Neuronal stem cell (in vitro differentiated cells): ENCODE measurements around the gene GDPD3.
A peak's percentile ranks its signal among the peaks of the same experiment; 100 is the strongest.
"Not testable (repeated sequence)": the region's sequence is repeated elsewhere in the genome, so short reads cannot be mapped to it uniquely, and the experiment has no call there.

ENCODE experiments used
- DNase-seq: peaks from one replicate; pipeline ENCODE4 v3.0.0-alpha.2; 2013; ENCODE audit warnings: low spot score
- H2AFZ ChIP-seq: one replicate; pipeline ENCODE4 v1.6.1; 2013; ENCODE audit warnings: mild to moderate bottlenecking, low read length, inconsistent platforms
- H2AK5ac ChIP-seq: 2 replicates; pipeline ENCODE4 v1.6.1; 2013; ENCODE audit warnings: low read depth, mild to moderate bottlenecking, inconsistent platforms, low read length, moderate library complexity, mixed read lengths
- H2BK120ac ChIP-seq: 2 replicates; pipeline ENCODE4 v1.6.1; 2013; ENCODE audit warnings: low read depth, mild to moderate bottlenecking, inconsistent platforms, low read length, moderate library complexity, mixed read lengths
- H2BK12ac ChIP-seq: one replicate; pipeline ENCODE4 v1.6.1; 2013; ENCODE audit warnings: low read length, inconsistent platforms
- H2BK15ac ChIP-seq: 2 replicates; pipeline ENCODE4 v1.6.1; 2013; ENCODE audit warnings: mild to moderate bottlenecking, low read length, inconsistent platforms, mixed read lengths
- H2BK5ac ChIP-seq: one replicate; pipeline ENCODE4 v1.6.1; 2013; ENCODE audit warnings: inconsistent platforms, mild to moderate bottlenecking, low read length, moderate library complexity
- H3K14ac ChIP-seq: one replicate; pipeline ENCODE4 v1.6.1; 2013; ENCODE audit warnings: low read length, inconsistent platforms
- H3K18ac ChIP-seq: 2 replicates; pipeline ENCODE4 v1.6.1; 2013; ENCODE audit warnings: low read length, inconsistent platforms
- H3K23ac ChIP-seq: 2 replicates; pipeline ENCODE4 v1.6.1; 2013; ENCODE audit warnings: low read depth, mild to moderate bottlenecking, mixed read lengths, low read length, inconsistent platforms; ENCODE audit not compliant: poor library complexity
- H3K27ac ChIP-seq: replicated peaks from 3 replicates; pipeline ENCODE4 v1.5.1; 2013; ENCODE audit warnings: low read length, inconsistent platforms
- H3K27me3 ChIP-seq, 3 experiments: 2 replicates each; pipeline ENCODE4 v1.6.1; 2013; ENCODE audit warnings: low read length in 3 of 3, mild to moderate bottlenecking in 2 of 3, inconsistent platforms in 1 of 3, low read depth in 1 of 3, mixed read lengths in 1 of 3, moderate library complexity in 1 of 3; ENCODE audit not compliant: control insufficient read depth in 3 of 3, insufficient read depth in 3 of 3
- H3K36me3 ChIP-seq, 2 donors: replicated peaks in 1 of 2; 2 replicates each; pipeline ENCODE4 v1.6.1; 2013; ENCODE audit warnings: low read length in 2 of 2; ENCODE audit not compliant: control insufficient read depth in 2 of 2, insufficient read depth in 2 of 2
- H3K4ac ChIP-seq: 2 replicates; pipeline ENCODE4 v1.6.1; 2013; ENCODE audit warnings: inconsistent platforms, mild to moderate bottlenecking, low read length, moderate library complexity
- H3K4me1 ChIP-seq, 2 donors: 1 replicate in 1 of 2; 2 replicates in 1 of 2; pipeline ENCODE4 v1.6.1; 2013; ENCODE audit warnings: low read length in 2 of 2, low read depth in 1 of 2; ENCODE audit not compliant: control insufficient read depth in 2 of 2, insufficient read depth in 1 of 2
- H3K4me2 ChIP-seq: one replicate; pipeline ENCODE4 v1.6.1; 2013; ENCODE audit warnings: mild to moderate bottlenecking, low read length, inconsistent platforms; ENCODE audit not compliant: insufficient read depth, poor library complexity, severe bottlenecking
- H3K4me3 ChIP-seq, 2 donors: 2 replicates each; pipeline ENCODE4 v1.5.1; 2013; ENCODE audit warnings: low read length in 2 of 2, mild to moderate bottlenecking in 2 of 2, inconsistent platforms in 1 of 2, moderate library complexity in 1 of 2
- H3K79me1 ChIP-seq: one replicate; pipeline ENCODE4 v1.6.1; 2013; ENCODE audit warnings: low read depth, mild to moderate bottlenecking, inconsistent platforms, low read length, moderate library complexity
- H3K9ac ChIP-seq: one replicate; pipeline ENCODE4 v1.6.1; 2013; ENCODE audit warnings: mild to moderate bottlenecking, low read depth, low read length, inconsistent platforms; ENCODE audit not compliant: poor library complexity
- H3K9me3 ChIP-seq, 2 donors: replicated peaks in 1 of 2; 2 replicates each; pipeline versions ENCODE3 to v1.6.1; 2013; ENCODE audit warnings: low read length in 2 of 2, mild to moderate bottlenecking in 2 of 2, inconsistent platforms in 1 of 2, low read depth in 1 of 2, mixed read lengths in 1 of 2, moderate library complexity in 1 of 2; ENCODE audit not compliant: control insufficient read depth in 2 of 2, insufficient read depth in 1 of 2
- H4K8ac ChIP-seq: one replicate; pipeline ENCODE4 v1.6.1; 2013; ENCODE audit warnings: low read depth, mild to moderate bottlenecking, inconsistent platforms, low read length, moderate library complexity
- H4K91ac ChIP-seq: one replicate; pipeline ENCODE4 v1.6.1; 2013; ENCODE audit warnings: low read length, low read depth, mild to moderate bottlenecking, inconsistent platforms; ENCODE audit not compliant: poor library complexity
- WGBS, 2 donors: extraction: QIAGEN DNeasy Blood & Tissue Kit; methylation state at CpG; one replicate each; pipeline ENCODE4 v1.1.7; 2013; ENCODE audit warnings: missing lambda C conversion rate in 2 of 2, mixed read lengths in 1 of 2; ENCODE audit not compliant: insufficient read length in 2 of 2, insufficient replicate concordance in 1 of 2; ENCODE audit errors: extremely low coverage in 2 of 2; 5-methylcytosine and 5-hydroxymethylcytosine counted together

GDPD3 gene

GRCh38 chr16:30115238-30115637, 1.9 kb upstream of the GDPD3 start:
- Histone ChIP-seq H3K9me3 (no peaks in the 10 kb centered on the region), H2BK120ac (no peak overlapping the region), H2BK5ac (no peak overlapping the region), H2BK15ac (no peak overlapping the region), H3K9ac (no peak overlapping the region), H3K27ac (no peak overlapping the region), H3K79me1 (no peaks in the 10 kb centered on the region), H3K4me1 (no peaks in the 10 kb centered on the region), H3K14ac (no peak overlapping the region), H2AK5ac (no peak overlapping the region), H4K8ac (no peak overlapping the region), H4K91ac (no peak overlapping the region), H3K27me3 (no peaks in the 10 kb centered on the region), H3K4ac (no peak overlapping the region), H2AFZ (no peak overlapping the region), H3K36me3 (peaks cover 34 to 50% of the 10 kb centered on the region in 2 donors), H3K4me3 (no peak overlapping the region), H2BK12ac (no peak overlapping the region), H3K18ac (peak overlapping the region; percentile 38), H3K23ac (peak overlapping the region; percentile 73), H3K4me2 (no peak overlapping the region)
- no CpG with 5 or more reads among the region's 7 CpGs for WGBS, 2 donors
- no peak for DNase-seq

DNA sequence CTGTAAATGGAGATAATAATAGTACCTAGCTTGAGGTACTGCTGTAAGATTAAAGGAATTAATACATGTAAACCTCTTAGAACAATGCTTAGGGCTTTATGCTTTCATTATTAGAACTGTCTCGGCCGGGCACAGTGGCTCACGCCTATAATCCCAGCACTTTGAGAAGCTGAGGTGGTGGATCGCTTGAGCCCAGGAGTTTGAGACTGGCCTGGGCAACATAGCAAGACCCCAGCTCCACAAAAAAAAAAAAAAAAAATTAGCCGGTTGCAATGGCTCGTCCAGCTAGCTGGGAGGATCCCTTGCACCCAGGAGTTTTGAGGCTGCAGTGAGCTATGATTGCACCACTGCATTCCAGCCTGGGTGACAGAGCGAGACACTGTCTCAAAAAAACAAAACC, 1.5 kb upstream of the GDPD3 start:
- H2BK15ac ChIP-seq, H3K79me1 ChIP-seq, H2BK120ac ChIP-seq, H3K18ac ChIP-seq, H2AK5ac ChIP-seq, H3K14ac ChIP-seq, H3K4ac ChIP-seq, H3K4me3 ChIP-seq, H3K9ac ChIP-seq, H3K4me2 ChIP-seq, H3K23ac ChIP-seq, H4K8ac ChIP-seq, H3K27me3 ChIP-seq, H3K9me3 ChIP-seq, H2AFZ ChIP-seq, DNase-seq, H4K91ac ChIP-seq, H2BK12ac ChIP-seq, H2BK5ac ChIP-seq, H3K4me1 ChIP-seq, H3K27ac ChIP-seq: not testable (repeated sequence)
- peaks cover 32 to 47% of the 10 kb centered on the region in 2 donors for H3K36me3 ChIP-seq
- no CpG with 5 or more reads among the region's 7 CpGs for WGBS, 2 donors

GRCh38 chr16:30114411-30114810, 1.1 kb upstream of the GDPD3 start:
- Histone ChIP-seq H3K4ac (no peak overlapping the region), H3K18ac (no peak overlapping the region), H2BK12ac (no peak overlapping the region), H4K91ac (no peak overlapping the region), H3K23ac (no peak overlapping the region), H3K27me3 (no peaks in the 10 kb centered on the region), H3K36me3 (peaks cover 32 to 43% of the 10 kb centered on the region in 2 donors), H3K4me3 (no peak overlapping the region), H4K8ac (no peak overlapping the region), H3K27ac (no peak overlapping the region), H2BK120ac (no peak overlapping the region), H3K79me1 (no peaks in the 10 kb centered on the region), H3K14ac (no peak overlapping the region), H3K9ac (no peak overlapping the region), H3K4me2 (no peak overlapping the region), H2BK15ac (no peak overlapping the region), H2BK5ac (no peak overlapping the region), H3K9me3 (no peaks in the 10 kb centered on the region), H3K4me1 (no peaks in the 10 kb centered on the region), H2AK5ac (no peak overlapping the region), H2AFZ (no peak overlapping the region)
- no peak for DNase-seq
- no CpG with 5 or more reads among the region's 11 CpGs for WGBS, 2 donors

GRCh38 chr16:30113711-30114333, 485 bp upstream of the GDPD3 start:
- peak overlapping the region; percentile 37 for H2AK5ac ChIP-seq
- no peaks in the 10 kb centered on the region for H3K79me1 ChIP-seq
- no peaks in the 10 kb centered on the region for H3K9me3 ChIP-seq
- WGBS, 2 donors, result no CpG with 5 or more reads among the region's 20 CpGs
- peaks cover 32 to 39% of the 10 kb centered on the region in 2 donors for H3K36me3 ChIP-seq
- H3K27ac ChIP-seq, result no peak overlapping the region
- H3K18ac ChIP-seq, result no peak overlapping the region
- H4K8ac ChIP-seq, result no peak overlapping the region
- H3K4ac ChIP-seq, result no peak overlapping the region
- DNase-seq, result no peak
- H2BK12ac ChIP-seq, result no peak overlapping the region
- H2BK5ac ChIP-seq, result no peak overlapping the region
- H3K4me3 ChIP-seq, result no peak overlapping the region
- H3K4me2 ChIP-seq, result no peak overlapping the region
- H2BK15ac ChIP-seq, result no peak overlapping the region
- no peak overlapping the region for H4K91ac ChIP-seq
- no peak overlapping the region for H2BK120ac ChIP-seq
- H3K4me1 ChIP-seq, result no peaks in the 10 kb centered on the region
- no peaks in the 10 kb centered on the region for H3K27me3 ChIP-seq
- peak overlapping the region; percentile 2 for H3K9ac ChIP-seq
- H3K14ac ChIP-seq, result peak overlapping the region; percentile 71
- H3K23ac ChIP-seq, result peak overlapping the region; percentile 31
- H2AFZ ChIP-seq, result no peak overlapping the region
